ENCODE measurements around the gene RBPMS2.

RBPMS2 gene

GRCh38 chr15:64763462-64763861, 11.9 kb downstream of the RBPMS2 start:
- Histone ChIP-seq H3K4me3 (ENCODE audit: low read depth, low read length) (no peak overlapping the region), H3K4me1 (ENCODE audit: control insufficient read depth, insufficient read depth, low read length) (no peaks in the 10 kb centered on the region), H3K9me3 (ENCODE audit: control insufficient read depth, insufficient read depth, low read depth, low read length) (no peaks in the 10 kb centered on the region), H3K36me3 (ENCODE audit: control insufficient read depth in 2 of 2, insufficient read depth in 1 of 2, low read length in 2 of 2) (no peaks in the 10 kb centered on the region), H3K27ac (ENCODE audit: extremely low read depth, low read depth, low read length) (no peak overlapping the region)
- POLR2A ChIA-PET, result no interaction called here
- no peak for TF ChIP-seq ZNF747 (tag by site-specific recombination; IDR thresholded peaks at IDR 0.05)
- no peak for TF ChIP-seq ZNF580 (tag by site-specific recombination; IDR thresholded peaks at IDR 0.05)
- TF ChIP-seq SP3 (tag by site-specific recombination; IDR thresholded peaks at IDR 0.05), result no peak
- no peak for TF ChIP-seq ZNF292 (tag by site-specific recombination; IDR thresholded peaks at IDR 0.05; ENCODE audit: borderline replicate concordance, low read depth)
- TF ChIP-seq ZNF768 (tag by site-specific recombination; IDR thresholded peaks at IDR 0.05), result no peak
- no peak for TF ChIP-seq ZNF610 (tag by site-specific recombination; IDR thresholded peaks at IDR 0.05; ENCODE audit: borderline replicate concordance)
- no peak for TF ChIP-seq ZNF521 (tag by site-specific recombination; IDR thresholded peaks at IDR 0.05)
- peak; percentile 61; the same call in 1 of the 2 replicates for TF ChIP-seq SCRT2 (tag by site-specific recombination; IDR thresholded peaks at IDR 0.05)
- CTCF ChIA-PET, result interaction anchor here (0.6 kb wide), 1 partner anchor 36 kb away, joined by 3 read pairs; no protein-coding TSS in a partner anchor

GRCh38 chr15:64763021-64763420, 12.4 kb downstream of the RBPMS2 start:
- Histone ChIP-seq H3K9me3 (ENCODE audit: control insufficient read depth, insufficient read depth, low read depth, low read length) (no peaks in the 10 kb centered on the region), H3K36me3 (ENCODE audit: control insufficient read depth in 2 of 2, insufficient read depth in 1 of 2, low read length in 2 of 2) (no peaks in the 10 kb centered on the region), H3K4me1 (ENCODE audit: control insufficient read depth, insufficient read depth, low read length) (no peaks in the 10 kb centered on the region), H3K27ac (ENCODE audit: extremely low read depth, low read depth, low read length) (no peak overlapping the region), H3K4me3 (ENCODE audit: low read depth, low read length) (no peak overlapping the region)
- TF ChIP-seq ZNF239 (tag by site-specific recombination; IDR thresholded peaks at IDR 0.05) (peak; percentile 73; the same call in 1 of the 2 replicates), ELK4 (IDR thresholded peaks at IDR 0.05; ENCODE audit: borderline replicate concordance, low read depth, low read length) (no peak), ZNF76 (tag by site-specific recombination; IDR thresholded peaks at IDR 0.05; ENCODE audit: borderline replicate concordance, low read depth) (no peak)
- ChIA-PET POLR2A (no interaction called here), CTCF (no interaction called here)

GRCh38 chr15:64762546-64762945, 12.8 kb downstream of the RBPMS2 start:
- Histone ChIP-seq H3K27ac (ENCODE audit: extremely low read depth, low read depth, low read length) (no peak overlapping the region), H3K4me3 (ENCODE audit: low read depth, low read length) (no peak overlapping the region), H3K4me1 (ENCODE audit: control insufficient read depth, insufficient read depth, low read length) (no peaks in the 10 kb centered on the region), H3K36me3 (ENCODE audit: control insufficient read depth in 2 of 2, insufficient read depth in 1 of 2, low read length in 2 of 2) (no peaks in the 10 kb centered on the region), H3K9me3 (ENCODE audit: control insufficient read depth, insufficient read depth, low read depth, low read length) (no peaks in the 10 kb centered on the region)
- TF ChIP-seq ZNF18 (tag by site-specific recombination; IDR thresholded peaks at IDR 0.05) (no peak), ELK4 (IDR thresholded peaks at IDR 0.05; ENCODE audit: borderline replicate concordance, low read depth, low read length) (no peak), KLF8 (tag by site-specific recombination; IDR thresholded peaks at IDR 0.05) (no peak)
- ChIA-PET POLR2A (no interaction called here), CTCF (interaction anchor here (1.2 kb wide), 1 partner anchor 31 kb away, joined by 3 read pairs; no protein-coding TSS in a partner anchor)

- no peaks in the 10 kb centered on the region for H3K9me3 ChIP-seq (ENCODE audit: control insufficient read depth, insufficient read depth, low read depth, low read length)
- H3K4me1 ChIP-seq (ENCODE audit: control insufficient read depth, insufficient read depth, low read length), result no peaks in the 10 kb centered on the region
- CTCF ChIA-PET, result no interaction called here
- H3K36me3 ChIP-seq (ENCODE audit: control insufficient read depth in 2 of 2, insufficient read depth in 1 of 2, low read length in 2 of 2), result no peaks in the 10 kb centered on the region
- no peak overlapping the region for H3K27ac ChIP-seq (ENCODE audit: extremely low read depth, low read depth, low read length)
- no peak for TF ChIP-seq ZNF549 (tag by site-specific recombination; IDR thresholded peaks at IDR 0.05)
- H3K4me3 ChIP-seq (ENCODE audit: low read depth, low read length), result no peak overlapping the region
- POLR2A ChIA-PET, result no interaction called here
Measured at GRCh38 chr15:64761156-64761555, 14.2 kb downstream of the RBPMS2 start.
